NK-92 treated with Interleukin-12 subunit alpha and Interleukin-12 subunit beta, amount 100 ng/mL, for 24 hours (cell line): ENCODE data around the gene GPATCH4.
A peak's percentile ranks its signal among the peaks of the same experiment; 100 is the strongest.
"Not testable (repeated sequence)": the region's sequence is repeated elsewhere in the genome, so short reads cannot be mapped to it uniquely, and the experiment has no call there.

ENCODE experiments used
- DNase-seq: peaks from one replicate; lab custom pipeline; 2025; lab: John Stamatoyannopoulos, UW

Gene GPATCH4

GRCh38 chr1:156626079-156626438, 24.8 kb upstream of the GPATCH4 start:
- no peak for DNase-seq

GRCh38 chr1:156625436-156626078, 24.3 kb upstream of the GPATCH4 start:
- no peak for DNase-seq

- no peak for DNase-seq
These were observed 23.6 kb upstream of the GPATCH4 start for GRCh38 chr1:156624814-156625435.

- DNase-seq, result no peak
These were observed 22.9 kb upstream of the GPATCH4 start for GRCh38 chr1:156623946-156624813.

- no peak for DNase-seq
These were observed 21.5 kb upstream of the GPATCH4 start for GRCh38 chr1:156622581-156623297.

GRCh38 chr1:156619582-156619955, 18.3 kb upstream of the GPATCH4 start:
- no peak for DNase-seq

GRCh38 chr1:156618853-156619581, 17.7 kb upstream of the GPATCH4 start, which contains the start of gene HAPLN2:
Gene HAPLN2 (plus strand): TSS chr1:156619415. CDS start chr1:156623491, 4,076 bp downstream.
- no peak for DNase-seq

- DNase-seq, result no peak
These were observed 15.2 kb upstream of the GPATCH4 start for GRCh38 chr1:156616463-156616862.

- DNase-seq, result no peak
These were observed 14.7 kb upstream of the GPATCH4 start for GRCh38 chr1:156615946-156616345.

- no peak for DNase-seq
These were observed 11.4 kb upstream of the GPATCH4 start for GRCh38 chr1:156612666-156613065.

GRCh38 chr1:156610072-156610471, 8.8 kb upstream of the GPATCH4 start:
- not testable (repeated sequence) for DNase-seq

GRCh38 chr1:156608981-156609380, 7.7 kb upstream of the GPATCH4 start:
- peak; percentile 36 for DNase-seq

GRCh38 chr1:156608036-156608674, 6.9 kb upstream of the GPATCH4 start:
- DNase-seq, result peak; percentile 51

GRCh38 chr1:156607344-156607743, 6.1 kb upstream of the GPATCH4 start:
- not testable (repeated sequence) for DNase-seq

GRCh38 chr1:156602557-156602993, 1.3 kb upstream of the GPATCH4 start:
- DNase-seq, result no peak

- DNase-seq, result no peak
These were observed 613 bp upstream of the GPATCH4 start for GRCh38 chr1:156601892-156602291.

- DNase-seq, result no peak
These were observed 552 bp downstream of the GPATCH4 start for GRCh38 chr1:156600733-156601121.

- no peak for DNase-seq
These were observed 1.5 kb downstream of the GPATCH4 start for GRCh38 chr1:156599811-156600210.

- DNase-seq, result no peak
These were observed 2.4 kb downstream of the GPATCH4 start for GRCh38 chr1:156598731-156599432.

- DNase-seq, result no peak
These were observed 3.2 kb downstream of the GPATCH4 start for GRCh38 chr1:156598125-156598524.
